Measurements from ENCODE around the gene TCF7.

Gene TCF7

DNA sequence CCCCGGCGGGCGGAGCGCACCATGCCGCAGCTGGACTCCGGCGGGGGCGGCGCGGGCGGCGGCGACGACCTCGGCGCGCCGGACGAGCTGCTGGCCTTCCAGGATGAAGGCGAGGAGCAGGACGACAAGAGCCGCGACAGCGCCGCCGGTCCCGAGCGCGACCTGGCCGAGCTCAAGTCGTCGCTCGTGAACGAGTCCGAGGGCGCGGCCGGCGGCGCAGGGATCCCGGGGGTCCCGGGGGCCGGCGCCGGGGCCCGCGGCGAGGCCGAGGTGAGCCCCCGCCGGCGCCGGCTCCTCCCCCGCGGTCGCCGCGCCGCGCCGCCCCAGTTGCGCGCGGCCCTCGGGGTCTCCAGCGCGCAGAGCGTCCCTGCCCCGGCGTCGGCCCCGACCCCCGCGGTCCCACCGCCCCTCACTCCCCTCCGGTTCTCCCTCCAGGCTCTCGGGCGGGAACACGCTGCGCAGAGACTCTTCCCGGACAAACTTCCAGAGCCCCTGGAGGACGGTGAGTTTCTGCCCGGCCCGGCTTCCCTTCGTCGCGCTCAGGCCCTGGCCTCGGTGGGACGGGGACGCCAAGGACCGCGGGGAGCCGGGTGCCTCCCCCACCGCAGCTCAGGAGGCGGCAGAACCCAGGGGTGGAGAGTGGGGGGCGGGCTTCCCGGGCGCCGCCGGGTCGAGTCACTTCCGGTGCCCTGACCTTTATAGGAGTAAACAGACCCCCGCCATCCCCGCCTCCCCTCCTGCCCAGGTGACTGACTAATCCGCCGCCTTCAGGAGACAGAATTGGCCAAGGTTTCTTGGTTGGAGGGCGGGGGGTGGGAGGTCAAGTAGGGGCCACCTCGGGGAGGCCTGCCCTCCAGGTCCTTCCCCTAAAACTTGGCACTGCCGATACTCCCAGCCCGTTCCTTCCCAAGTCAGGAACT is 665 bp downstream of the TCF7 start:
- peak; percentile 87 to 88 for DNase-seq

DNA sequence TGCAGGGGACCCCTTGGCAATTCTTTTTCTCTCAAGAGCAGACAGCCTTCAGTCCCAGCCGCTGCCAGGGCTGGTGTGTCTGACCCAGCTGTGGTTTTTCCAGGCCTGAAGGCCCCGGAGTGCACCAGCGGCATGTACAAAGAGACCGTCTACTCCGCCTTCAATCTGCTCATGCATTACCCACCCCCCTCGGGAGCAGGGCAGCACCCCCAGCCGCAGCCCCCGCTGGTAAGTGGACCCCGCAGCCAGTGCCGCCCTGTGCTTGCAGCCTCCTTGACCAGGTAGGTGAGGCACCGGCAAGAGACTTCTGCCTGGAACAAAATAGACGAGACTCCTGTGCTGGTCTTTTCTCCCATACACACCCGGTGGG is 1.3 kb downstream of the TCF7 start:
- DNase-seq, result no peak

DNA sequence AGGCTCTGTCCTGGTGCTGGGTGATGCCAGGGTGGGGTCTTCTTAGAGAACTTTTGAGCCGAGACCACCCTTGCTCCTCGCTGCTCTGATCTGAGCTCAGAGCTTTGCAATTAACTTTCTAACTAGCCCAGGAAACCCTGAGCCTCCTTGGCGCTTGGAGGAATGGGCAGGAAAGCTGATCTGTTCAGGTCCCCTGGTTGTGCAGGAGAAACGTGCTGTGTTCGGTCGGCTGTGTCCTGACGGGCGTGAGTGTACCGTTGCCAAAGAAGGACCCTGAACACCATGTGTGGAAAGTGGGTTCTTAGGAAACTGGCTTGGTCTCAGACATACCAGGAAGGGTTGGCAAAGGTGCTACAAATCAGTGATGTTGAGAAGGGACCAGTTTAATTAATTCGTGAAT is 1.8 kb downstream of the TCF7 start:
- no peak for DNase-seq

GRCh38 chr5:134116789-134117761 is 2.6 kb downstream of the TCF7 start:
- DNase-seq, result no peak

DNA sequence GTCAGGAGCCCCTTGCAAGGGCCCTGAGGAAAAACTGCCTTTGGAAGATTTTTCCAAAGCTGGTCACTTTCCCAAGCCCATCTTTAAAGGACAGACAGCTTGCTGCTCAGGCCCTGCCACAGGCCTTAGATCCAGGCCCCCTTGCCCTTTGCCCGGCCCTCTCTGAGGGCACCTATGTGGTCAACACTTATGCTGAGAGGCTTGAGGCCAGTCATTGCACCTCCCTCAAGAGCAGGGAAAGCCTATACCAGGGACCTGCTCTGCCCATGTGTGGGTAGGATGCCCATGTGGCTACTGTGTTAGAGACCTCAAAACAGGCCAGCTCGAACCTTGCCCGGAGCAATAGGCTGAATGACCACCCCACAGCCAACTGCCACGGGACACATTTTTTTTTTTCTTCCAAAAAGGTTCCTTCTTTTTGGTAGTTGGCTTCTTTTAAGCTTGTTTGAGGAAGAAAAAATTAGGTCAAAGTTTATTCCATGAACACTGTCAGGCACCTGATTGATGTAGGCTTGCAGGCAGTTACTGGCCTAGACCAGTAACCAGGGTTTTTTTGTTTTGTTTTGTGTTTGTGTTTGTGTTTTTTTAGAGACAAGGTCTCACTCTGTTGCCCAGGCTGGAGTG is 3.8 kb downstream of the TCF7 start:
- no peak for DNase-seq

- DNase-seq, result no peak
These were observed 5.2 kb downstream of the TCF7 start for GRCh38 chr5:134119720-134120119.

DNA sequence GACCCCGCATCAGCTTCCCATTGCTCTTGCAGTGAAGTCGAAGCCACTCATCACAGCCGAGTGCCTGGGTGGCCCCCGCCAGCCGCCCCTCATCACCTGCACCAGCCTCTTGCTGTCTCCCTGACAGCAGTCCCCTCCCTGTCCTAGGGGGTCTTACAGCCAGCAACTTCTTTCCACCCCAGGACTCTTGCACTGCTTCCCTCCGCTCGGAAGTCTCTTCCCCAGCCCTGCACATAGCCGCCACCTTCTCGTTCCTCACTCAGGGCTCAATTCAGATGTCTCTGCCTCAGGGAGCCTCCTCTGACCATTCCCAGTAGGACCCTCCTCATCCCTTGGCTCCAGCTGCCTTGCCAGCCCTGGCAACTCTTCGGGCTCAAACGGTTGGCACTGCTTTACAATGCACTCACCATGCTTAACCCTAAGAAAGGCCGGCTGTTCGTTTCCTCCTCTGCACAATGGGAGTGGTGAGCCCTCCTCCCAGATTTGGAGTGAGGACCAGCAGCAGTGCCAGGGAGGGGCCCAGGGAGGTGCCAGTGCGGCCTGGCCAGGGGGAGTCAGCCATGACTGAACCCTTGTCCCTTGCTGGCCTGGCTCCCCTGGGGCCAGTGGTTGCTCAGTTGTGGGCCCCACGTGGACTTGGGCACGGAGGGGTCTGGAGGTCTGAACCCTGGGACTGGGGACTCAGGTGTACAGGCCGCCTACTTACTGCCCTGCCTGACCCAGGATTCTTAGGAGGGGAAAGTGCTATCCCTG is 6.1 kb downstream of the TCF7 start:
- no peak for DNase-seq

DNA sequence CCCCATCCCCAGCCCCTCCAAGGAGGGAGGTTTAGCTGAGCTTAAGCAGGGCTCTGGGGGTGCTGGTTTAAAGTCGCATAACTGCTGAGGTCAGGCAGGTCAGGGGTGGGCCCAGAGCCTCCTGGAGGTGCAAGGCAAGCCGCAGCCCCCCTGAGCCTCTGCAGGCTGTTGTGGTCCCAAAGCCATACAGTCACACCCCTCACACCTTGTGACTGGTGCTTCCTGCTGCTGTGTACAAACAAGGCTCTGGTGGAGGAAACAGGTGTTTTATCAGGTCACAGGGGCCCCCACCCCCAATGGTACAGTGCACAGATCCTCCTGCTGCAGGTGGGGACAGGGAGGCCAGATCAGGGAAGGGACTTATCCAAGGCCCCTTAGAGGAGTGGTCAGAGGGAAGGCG is 8.0 kb downstream of the TCF7 start:
- no peak for DNase-seq

DNA sequence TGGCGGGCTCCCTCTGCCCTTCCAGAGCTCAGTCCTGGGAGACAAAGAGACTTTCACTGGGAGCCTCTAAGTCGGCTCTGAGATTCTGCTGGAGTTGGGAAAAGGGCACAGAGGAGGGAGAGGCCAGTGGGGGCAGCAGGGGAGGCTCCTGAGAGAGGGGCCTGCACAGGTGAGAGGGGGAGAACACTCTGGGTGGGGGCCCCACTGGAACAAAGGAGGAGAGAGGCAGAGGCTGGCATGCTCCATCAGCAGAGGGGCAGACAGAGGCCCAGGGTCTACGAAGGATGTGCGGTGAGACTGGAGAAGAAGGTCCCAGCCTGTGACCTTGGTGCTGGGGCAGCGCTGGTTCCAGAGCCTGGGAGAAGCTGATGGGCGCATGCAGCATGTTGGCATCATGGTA is 8.9 kb downstream of the TCF7 start:
- DNase-seq, result no peak

DNA sequence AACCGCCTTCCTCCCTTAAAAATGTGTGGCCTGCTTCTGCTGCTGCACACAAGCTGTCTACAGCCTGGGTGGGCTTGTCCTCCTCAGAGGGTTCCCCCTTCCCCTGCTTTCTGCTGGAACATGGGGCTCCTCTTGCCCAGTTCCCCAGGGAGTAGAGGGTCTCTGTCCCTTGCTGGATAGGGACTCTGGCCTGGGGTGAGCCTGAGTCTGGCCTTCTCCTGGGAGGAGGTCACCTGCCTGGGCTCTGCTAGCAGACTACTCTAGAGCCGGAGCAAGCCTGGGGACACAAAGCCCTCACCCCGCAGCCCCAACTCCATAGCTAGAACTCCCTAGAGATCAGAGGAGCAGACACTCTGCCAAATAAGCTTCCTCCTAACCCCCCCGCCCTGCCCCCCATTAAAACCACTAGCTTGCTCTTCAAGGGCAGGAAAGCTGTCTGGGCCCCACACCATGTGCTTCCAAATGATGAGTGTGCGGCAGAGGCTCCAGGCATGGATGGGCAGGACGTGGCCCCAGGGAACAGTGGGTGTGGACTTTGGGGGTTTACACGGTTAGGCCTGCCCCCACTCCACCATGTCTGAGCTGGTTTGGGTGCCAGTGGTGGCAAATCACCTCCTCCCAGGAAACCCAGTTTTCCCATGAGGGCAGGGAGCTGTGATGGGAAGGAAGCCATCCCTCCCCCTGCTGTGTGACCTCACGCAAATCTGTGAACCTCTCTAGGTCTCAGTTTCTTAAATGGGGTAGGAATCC is 10.0 kb downstream of the TCF7 start:
- DNase-seq, result no peak

- no peak for DNase-seq
These were observed 10.8 kb downstream of the TCF7 start for GRCh38 chr5:134125039-134126015.

- DNase-seq, result peak; percentile 52 to 64
These were observed 12.9 kb downstream of the TCF7 start for GRCh38 chr5:134127376-134127861.

DNA sequence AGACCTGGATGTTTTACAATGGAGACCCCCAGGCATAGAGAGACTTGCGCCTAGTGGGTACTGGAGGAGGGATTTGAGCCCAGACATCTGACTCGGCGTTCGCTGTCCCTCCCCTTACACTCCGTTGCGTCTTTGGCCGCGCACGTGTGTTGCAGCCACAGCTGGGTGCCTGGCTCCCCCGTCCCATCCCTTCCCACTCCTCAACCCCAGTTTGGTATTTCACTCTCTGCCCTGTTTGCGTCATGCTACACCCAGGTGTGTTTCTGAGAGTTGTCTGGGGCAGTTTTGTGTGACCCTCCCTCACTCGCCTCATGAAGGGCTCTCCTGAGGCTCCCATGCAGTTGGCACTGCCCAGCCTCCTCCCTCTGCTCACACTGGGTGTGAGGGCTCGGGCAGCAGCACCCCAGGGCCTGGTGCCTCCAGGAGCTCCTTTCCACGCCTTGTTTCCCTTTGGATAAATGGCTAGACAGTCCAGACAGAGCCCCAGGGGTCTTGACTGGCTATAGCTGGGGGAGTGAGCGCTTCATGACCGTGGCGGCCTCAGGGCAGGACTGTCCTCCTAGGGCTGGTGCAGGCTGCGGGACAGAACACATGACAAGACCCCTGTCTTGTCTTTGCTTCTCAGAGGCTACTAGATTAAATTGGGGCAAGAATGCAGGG is 13.6 kb downstream of the TCF7 start:
- DNase-seq, result no peak

DNA sequence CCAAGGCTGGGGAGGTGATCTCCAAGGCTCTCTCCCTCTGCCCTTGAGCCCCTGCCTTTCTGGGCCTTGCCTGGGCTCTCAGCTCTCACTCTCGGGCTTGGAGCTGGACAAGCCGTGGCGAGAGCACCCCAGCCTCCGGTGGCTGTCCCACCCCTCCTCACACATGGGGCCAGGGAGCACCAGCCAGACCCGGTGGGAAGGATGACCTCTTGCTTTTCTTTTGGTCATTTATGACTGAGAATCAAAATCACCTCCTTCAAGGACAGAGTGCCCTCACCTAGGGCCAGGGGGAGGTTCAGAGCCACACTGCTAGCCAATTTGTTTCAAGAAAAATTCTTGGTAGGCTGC is 14.1 kb downstream of the TCF7 start:
- no peak for DNase-seq

DNA sequence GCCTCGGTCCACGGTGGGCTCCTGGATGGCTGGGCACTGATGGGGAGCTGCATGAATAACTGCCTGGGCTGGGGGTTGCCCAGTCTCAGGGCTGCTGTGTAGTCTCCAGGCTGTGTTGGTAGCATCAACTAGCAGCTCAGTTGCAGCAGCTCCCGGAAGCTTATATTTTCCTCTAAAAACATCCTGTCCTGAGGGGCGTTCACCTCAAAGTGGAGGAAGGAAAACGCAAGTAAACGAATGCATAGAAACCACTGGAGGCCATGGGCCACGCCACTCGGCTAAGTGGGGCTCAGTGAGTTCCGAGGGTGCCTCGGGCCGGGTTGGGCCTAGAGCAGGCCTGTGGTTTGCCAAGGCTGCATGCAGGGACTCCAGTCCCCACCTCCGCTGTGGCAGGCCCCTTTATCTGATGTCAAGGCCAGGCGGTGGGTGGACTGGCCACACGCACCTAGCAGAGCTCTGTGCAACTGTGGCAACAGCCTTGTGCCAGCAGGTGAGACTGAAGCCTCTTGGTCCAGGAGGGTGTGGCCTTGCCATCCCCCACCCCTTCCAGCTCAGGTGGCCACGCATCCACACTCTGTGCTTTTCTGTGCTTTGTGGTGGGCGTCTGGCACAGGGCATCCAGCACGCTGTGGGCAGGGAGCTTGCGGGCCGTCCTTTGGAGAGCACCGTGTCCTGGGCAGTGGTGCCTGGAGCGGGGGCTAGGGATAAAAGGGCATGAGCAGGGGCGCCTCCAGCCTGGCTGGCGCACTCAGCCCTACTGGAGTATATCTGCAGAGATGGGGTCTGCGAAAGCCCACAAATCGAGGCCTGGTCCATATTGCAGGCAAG is 15.1 kb downstream of the TCF7 start:
- no peak for DNase-seq

DNA sequence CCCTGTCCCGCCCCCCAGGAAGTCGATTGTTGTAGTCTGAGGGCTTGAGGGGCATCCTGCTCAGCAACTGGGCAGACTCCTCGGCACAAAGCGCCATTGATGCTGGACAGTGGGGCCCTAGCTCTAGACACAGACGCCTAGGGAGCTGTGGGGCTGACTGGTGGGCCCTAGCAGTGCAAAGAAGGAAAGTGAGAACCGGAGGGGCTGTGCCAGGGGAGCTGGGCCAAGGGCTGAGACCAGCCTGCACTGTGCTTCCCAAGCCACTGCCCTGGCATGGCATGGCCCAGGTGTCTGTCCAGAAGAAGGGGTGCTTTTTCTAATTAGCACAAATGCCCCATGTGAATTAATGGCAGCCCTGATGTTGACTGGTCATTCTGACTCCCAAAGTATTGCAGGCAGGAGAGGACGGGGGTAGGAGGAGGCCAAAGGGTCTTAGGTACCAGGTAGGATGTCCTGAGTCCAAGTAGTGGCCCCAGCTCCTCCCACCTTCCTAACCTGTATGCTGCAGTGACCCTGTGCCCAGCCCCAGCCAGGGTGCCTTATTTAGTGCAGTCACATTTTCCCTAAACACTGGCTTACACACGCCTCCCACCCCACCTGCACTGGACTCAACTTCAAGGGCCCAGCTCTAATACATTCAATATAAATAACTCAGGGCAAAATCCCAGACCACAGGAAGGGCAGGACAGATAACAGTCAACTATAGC is 15.9 kb downstream of the TCF7 start:
- DNase-seq, result no peak

DNA sequence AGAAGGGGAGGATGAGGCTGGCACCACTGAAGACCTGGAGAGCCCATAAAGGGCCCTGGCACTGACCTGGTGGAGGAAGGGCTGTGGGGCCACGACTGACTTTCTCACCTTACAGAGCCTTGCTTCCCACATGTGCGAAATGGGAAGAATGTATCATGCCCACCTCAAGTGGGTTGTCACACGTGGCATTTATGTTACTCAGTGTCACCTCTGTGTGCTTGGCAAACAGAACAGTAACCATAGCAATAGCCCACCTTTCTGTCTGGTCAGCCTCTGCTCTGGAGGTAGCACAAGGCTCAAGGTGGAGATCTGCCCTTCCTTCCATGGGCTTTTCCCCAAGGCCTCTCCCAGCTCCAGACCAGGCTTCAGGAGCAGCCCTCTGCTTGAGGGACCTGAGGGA is 16.7 kb downstream of the TCF7 start:
- DNase-seq, result peak in 1 of 2 donors; percentile 48

Measured in activated CD4-positive, alpha-beta T cell treated with anti-CD3 and anti-CD28 coated beads for 4 hours (primary cell).